NT2/D1 (cell line): Measurements from ENCODE around the gene TST.

ENCODE experiments used
- DNase-seq: peaks from one replicate; pipeline ENCODE4 v3.0.0-alpha.2; 2011; ENCODE audit warnings: low read depth, low spot score
- H3K27me3 ChIP-seq: 2 replicates; pipeline ENCODE4 v1.6.0; 2011; ENCODE audit warnings: mild to moderate bottlenecking; ENCODE audit not compliant: insufficient read length, insufficient read depth
- H3K36me3 ChIP-seq: 2 replicates; pipeline ENCODE4 v1.6.1; 2011; ENCODE audit warnings: mild to moderate bottlenecking, low read length, mixed read lengths; ENCODE audit not compliant: insufficient read depth, insufficient read length
- H3K4me1 ChIP-seq: 2 replicates; pipeline ENCODE4 v1.5.1; 2011; ENCODE audit not compliant: insufficient read depth, insufficient read length
- H3K4me3 ChIP-seq: 2 replicates; pipeline ENCODE4 v1.5.1; 2011; ENCODE audit warnings: low read depth; ENCODE audit not compliant: insufficient read length
- H3K9ac ChIP-seq: 2 replicates; pipeline ENCODE4 v1.6.0; 2011; ENCODE audit warnings: low read depth; ENCODE audit not compliant: insufficient read length
- H3K9me3 ChIP-seq: 2 replicates; pipeline ENCODE4 v1.5.1; 2011; ENCODE audit warnings: mild to moderate bottlenecking, low read length; ENCODE audit not compliant: insufficient read depth
- SUZ12 ChIP-seq: IDR thresholded peaks from 2 replicates; pipeline ENCODE4 v1.6.1; 2011; ENCODE audit not compliant: insufficient read length, insufficient read depth; ENCODE audit errors: extremely low read depth
- YY1 ChIP-seq: IDR thresholded peaks from 2 replicates; pipeline ENCODE4 v1.6.1; 2011; ENCODE audit not compliant: insufficient read length, insufficient read depth
- ZNF274 ChIP-seq: IDR thresholded peaks from 2 replicates; pipeline ENCODE4 v1.6.1; 2011; ENCODE audit warnings: mild to moderate bottlenecking, low read depth, low read length

TST gene

GRCh38 chr22:37057796-37058510 is 38.7 kb upstream of the TST start:
- Histone ChIP-seq H3K9ac (no peak overlapping the region), H3K9me3 (no peaks in the 10 kb centered on the region), H3K4me3 (no peak overlapping the region), H3K27me3 (no peaks in the 10 kb centered on the region), H3K4me1 (peaks cover 16% of the 10 kb centered on the region), H3K36me3 (peaks cover 62% of the 10 kb centered on the region)
- TF ChIP-seq YY1 = no peak
- no peak for DNase-seq

GRCh38 chr22:37057226-37057625 is 38.0 kb upstream of the TST start:
- DNase-seq = no peak
- Histone ChIP-seq H3K27me3 (no peaks in the 10 kb centered on the region), H3K4me1 (peaks cover 10% of the 10 kb centered on the region), H3K36me3 (peaks cover 65% of the 10 kb centered on the region), H3K4me3 (no peak overlapping the region), H3K9ac (no peak overlapping the region), H3K9me3 (no peaks in the 10 kb centered on the region)
- TF ChIP-seq YY1 = no peak
- TF ChIP-seq SUZ12 = no peak
- TF ChIP-seq ZNF274 = no peak

- Histone ChIP-seq H3K9me3 (no peaks in the 10 kb centered on the region), H3K27me3 (no peaks in the 10 kb centered on the region), H3K4me3 (no peak overlapping the region), H3K36me3 (peaks cover 65% of the 10 kb centered on the region), H3K4me1 (peaks cover 3% of the 10 kb centered on the region), H3K9ac (no peak overlapping the region)
- TF ChIP-seq SUZ12 (no peak), ZNF274 (no peak), YY1 (no peak)
- DNase-seq = no peak
Observed at GRCh38 chr22:37056246-37056645, 37.0 kb upstream of the TST start.

GRCh38 chr22:37054600-37055365 is 35.5 kb upstream of the TST start:
- Histone ChIP-seq H3K36me3 (peaks cover 51% of the 10 kb centered on the region), H3K9me3 (no peaks in the 10 kb centered on the region), H3K4me1 (peaks cover 3% of the 10 kb centered on the region), H3K9ac (no peak overlapping the region), H3K27me3 (no peaks in the 10 kb centered on the region), H3K4me3 (no peak overlapping the region)
- no peak for DNase-seq
- TF ChIP-seq YY1 = no peak
- TF ChIP-seq ZNF274 = no peak
- TF ChIP-seq SUZ12 = no peak

- peaks cover 3% of the 10 kb centered on the region for H3K4me1 ChIP-seq
- no peak overlapping the region for H3K9ac ChIP-seq
- no peak for DNase-seq
- no peaks in the 10 kb centered on the region for H3K27me3 ChIP-seq
- peaks cover 43% of the 10 kb centered on the region for H3K36me3 ChIP-seq
- no peak for TF ChIP-seq ZNF274
- TF ChIP-seq YY1 = no peak
- no peak for TF ChIP-seq SUZ12
- no peaks in the 10 kb centered on the region for H3K9me3 ChIP-seq
- H3K4me3 ChIP-seq = no peak overlapping the region
Observed at GRCh38 chr22:37054056-37054395, 34.8 kb upstream of the TST start.

- TF ChIP-seq SUZ12 (no peak), YY1 (no peak), ZNF274 (no peak)
- Histone ChIP-seq H3K4me1 (peaks cover 3% of the 10 kb centered on the region), H3K4me3 (no peak overlapping the region), H3K36me3 (peaks cover 38% of the 10 kb centered on the region), H3K27me3 (no peaks in the 10 kb centered on the region), H3K9me3 (no peaks in the 10 kb centered on the region), H3K9ac (peak overlapping the region; percentile 8)
- no peak for DNase-seq
Observed at GRCh38 chr22:37053310-37054055, 34.2 kb upstream of the TST start.
